Inflammatory macrophage treated with lipopolysaccharide for 1 hour (primary cell): ENCODE measurements around the gene KCNMA1.

Source experiments
- DNase-seq, 2 donors: peaks; one replicate each; pipeline ENCODE4 v3.0.0-alpha.2; 2020 to 2022

KCNMA1 gene

DNA sequence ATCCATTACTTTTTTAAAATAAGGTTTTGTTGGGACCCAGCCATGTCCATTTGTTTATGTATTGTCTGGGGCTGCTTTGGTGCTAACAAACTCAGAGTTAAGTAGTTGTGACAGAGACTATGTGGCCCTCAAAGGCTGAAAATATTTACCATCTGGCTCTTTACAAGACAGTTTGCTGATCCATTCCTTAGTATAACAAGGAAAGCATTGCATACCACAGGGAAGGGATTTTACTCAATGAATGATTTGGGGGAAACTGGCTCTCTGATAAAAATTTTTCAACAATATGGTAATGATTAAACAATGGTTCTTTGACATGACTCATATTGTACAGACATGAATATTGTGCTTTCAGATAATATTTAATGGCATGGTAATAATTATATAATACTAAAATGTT is 738.1 kb downstream of the KCNMA1 start:
- DNase-seq = no peak

- no peak for DNase-seq
Measured at GRCh38 chr10:76892766-76893479, 744.7 kb downstream of the KCNMA1 start.

GRCh38 chr10:76887223-76888010 is 750.2 kb downstream of the KCNMA1 start:
- no peak for DNase-seq

GRCh38 chr10:76885816-76886215 is 751.8 kb downstream of the KCNMA1 start:
- no peak for DNase-seq

DNA sequence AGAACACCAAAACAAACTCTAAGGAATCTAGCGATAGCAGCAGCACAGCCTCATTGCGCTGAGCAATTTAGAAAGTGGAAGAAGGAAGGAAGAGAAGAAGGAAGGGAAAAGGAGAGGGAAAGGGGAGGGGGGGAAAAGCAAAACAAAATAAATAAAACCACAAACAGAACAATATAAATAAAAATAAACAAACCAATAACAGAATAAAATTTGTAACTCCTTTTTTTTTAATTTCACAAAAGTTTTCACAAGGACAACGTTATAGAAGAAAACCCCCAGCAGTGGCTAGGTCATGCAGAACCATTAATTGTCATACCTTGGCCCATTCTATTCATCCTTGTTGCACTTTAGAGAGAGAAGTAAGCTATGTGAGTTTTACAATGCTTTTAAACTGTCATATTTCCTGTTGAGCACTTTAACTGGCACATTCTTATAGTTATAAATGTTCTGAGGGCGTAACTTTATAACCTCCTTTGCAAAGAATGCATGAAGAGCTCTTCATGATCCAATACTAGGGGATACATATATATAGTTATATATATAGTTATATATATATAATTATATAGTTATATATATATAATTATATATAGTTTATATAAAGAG is 752.8 kb downstream of the KCNMA1 start:
- no peak for DNase-seq

- peak; percentile 4 to 35 for DNase-seq
Measured at GRCh38 chr10:76883596-76883995, 754.0 kb downstream of the KCNMA1 start.

DNA sequence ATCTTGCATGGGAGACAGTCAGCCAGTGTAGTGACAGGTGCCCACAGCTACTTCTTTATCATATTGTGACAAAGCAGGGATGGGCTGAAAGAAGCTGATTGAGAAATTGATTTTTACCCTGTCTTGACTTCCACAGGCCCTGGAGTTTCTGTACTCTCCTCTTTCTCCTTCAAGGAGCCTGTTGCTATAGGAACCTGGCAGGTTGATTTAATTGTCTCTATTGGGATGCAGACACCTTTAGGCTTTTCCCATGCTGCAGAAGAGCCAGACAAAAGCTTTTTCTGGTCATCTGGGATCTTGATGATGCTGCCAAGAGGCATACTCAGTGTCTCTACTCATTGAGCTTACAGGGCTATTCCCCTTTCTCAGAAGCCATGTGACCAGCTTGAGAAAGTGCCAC is 754.8 kb downstream of the KCNMA1 start:
- peak in 1 of 2 donors; percentile 14 for DNase-seq

GRCh38 chr10:76882245-76882644 is 755.4 kb downstream of the KCNMA1 start:
- DNase-seq = peak; percentile 37 to 39

DNA sequence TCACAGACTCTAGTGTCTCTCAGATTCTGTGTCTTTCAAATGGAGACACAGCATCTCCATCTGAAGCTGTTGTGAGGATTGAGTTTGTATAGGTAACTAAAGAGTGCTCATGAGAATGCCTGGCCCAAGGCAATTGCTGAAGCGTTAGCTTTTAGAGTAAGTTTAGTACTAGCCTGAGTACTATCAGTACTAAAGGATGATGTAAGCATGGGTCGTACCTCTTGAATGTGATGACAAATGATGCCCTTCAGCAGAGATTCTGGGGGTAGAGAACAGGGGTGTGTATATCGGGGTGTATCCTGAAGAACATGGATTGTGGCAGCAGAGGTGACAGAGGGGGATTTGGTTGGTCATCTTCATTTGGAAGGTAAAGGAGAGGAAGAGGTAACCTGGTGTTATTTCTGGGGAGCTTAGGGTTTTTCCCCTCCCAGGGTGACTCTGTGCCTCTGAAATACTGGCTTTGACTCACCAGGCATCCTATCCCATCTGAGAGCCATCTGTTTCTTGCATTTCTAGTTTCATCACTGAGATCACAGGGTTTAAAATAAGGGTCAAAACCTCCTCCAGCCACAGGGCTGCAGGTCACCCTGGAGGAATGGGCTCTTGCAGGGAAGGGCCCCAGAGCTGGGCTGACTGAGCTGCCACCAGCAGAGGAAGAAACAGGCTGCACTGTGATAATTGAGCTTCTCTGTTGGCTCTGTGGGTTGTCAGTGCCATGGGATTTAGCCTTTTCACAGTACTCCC is 756.0 kb downstream of the KCNMA1 start:
- DNase-seq = peak; percentile 7 to 25

DNA sequence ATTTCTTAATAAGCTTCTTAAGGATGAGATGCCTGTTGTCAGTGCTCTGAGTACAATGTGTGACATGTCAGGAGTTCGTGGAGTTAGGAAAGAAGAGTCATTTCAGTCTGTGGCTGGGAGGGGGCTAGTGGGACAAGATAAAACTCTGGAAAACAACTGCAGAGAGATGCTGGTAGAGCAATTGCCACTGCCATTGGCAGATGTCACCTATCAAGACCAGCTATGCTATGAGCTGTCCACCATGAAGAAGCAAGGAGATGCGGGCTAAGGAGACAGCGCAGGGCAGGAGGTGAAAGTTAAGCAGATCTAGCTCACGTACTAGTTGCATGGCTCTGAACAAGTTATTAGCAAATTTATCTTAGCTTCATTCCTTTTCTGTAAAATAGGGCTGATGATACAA is 756.7 kb downstream of the KCNMA1 start:
- DNase-seq = no peak

- no peak for DNase-seq
Measured at GRCh38 chr10:76879116-76879913, 758.3 kb downstream of the KCNMA1 start.

- no peak for DNase-seq
Measured at GRCh38 chr10:76878514-76878913, 759.1 kb downstream of the KCNMA1 start.

GRCh38 chr10:76874896-76875295 is 762.7 kb downstream of the KCNMA1 start:
- DNase-seq = no peak

- DNase-seq = peak; percentile 1 to 29
Measured at GRCh38 chr10:76874176-76874575, 763.4 kb downstream of the KCNMA1 start.

- no peak for DNase-seq
Measured at GRCh38 chr10:76871697-76872295, 765.8 kb downstream of the KCNMA1 start.

- DNase-seq = no peak
Measured at GRCh38 chr10:76869931-76870330, 767.7 kb downstream of the KCNMA1 start.

- no peak for DNase-seq
Measured at GRCh38 chr10:76868098-76868977, 769.3 kb downstream of the KCNMA1 start.

- no peak for DNase-seq
Measured at GRCh38 chr10:76866841-76867586, 770.6 kb downstream of the KCNMA1 start.

DNA sequence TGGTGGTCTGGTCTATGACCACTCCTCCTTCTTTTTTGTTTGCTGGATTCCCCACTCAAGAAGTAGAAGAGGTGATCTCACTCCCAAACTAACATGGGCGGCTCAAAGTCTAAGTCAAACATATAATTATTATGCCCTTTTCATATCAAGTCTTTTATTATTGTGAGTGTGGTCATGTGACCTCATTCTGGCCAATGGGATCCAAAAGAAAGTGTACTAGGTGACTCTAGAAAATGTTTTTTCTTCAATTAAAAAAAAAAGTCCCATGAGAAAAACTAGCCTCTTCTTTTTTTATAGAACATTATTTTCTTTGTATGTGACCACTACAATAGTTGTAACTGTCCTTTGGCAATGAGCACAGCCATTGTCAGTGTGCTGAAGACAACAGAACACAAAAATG is 772.7 kb downstream of the KCNMA1 start:
- DNase-seq = no peak

- DNase-seq = no peak
Measured at GRCh38 chr10:76858721-76859120, 778.9 kb downstream of the KCNMA1 start.
